Testis (tissue), 3 donors: ENCODE results near the gene MAP7. TPM values are rescaled to one million over a fixed set of nuclear protein-coding genes. Genes with fewer than 3 reads are reported as not detected.
"Not testable (repeated sequence)": the region's sequence is repeated elsewhere in the genome, so short reads cannot be mapped to it uniquely, and the experiment has no call there.

Experiments
- DNase-seq: peaks from one replicate; pipeline ENCODE4 v3.0.0-alpha.2; 2019
- H3K27ac ChIP-seq, 2 donors: fragments of 200-600 bp; sonication (generic); one replicate each; pipeline ENCODE4 v1.5.1; 2019
- H3K27me3 ChIP-seq: fragments of 200-600 bp; sonication (generic); one replicate; pipeline ENCODE4 v1.5.1; 2019
- H3K36me3 ChIP-seq: fragments of 200-600 bp; sonication (generic); one replicate; pipeline ENCODE4 v1.5.1; 2017; ENCODE audit warnings: low read depth; ENCODE audit errors: missing control alignments
- H3K4me1 ChIP-seq: fragments of 200-600 bp; sonication (generic); one replicate; pipeline ENCODE4 v1.5.1; 2019
- H3K4me3 ChIP-seq, 2 donors: fragments of 200-600 bp; sonication (generic); one replicate each; pipeline ENCODE4 v1.5.1; 2017 to 2019
- H3K9me3 ChIP-seq: fragments of 200-600 bp; sonication (generic); one replicate; pipeline ENCODE4 v1.5.1; 2017
- POLR2A ChIP-seq: fragments of 450-650 bp; IDR thresholded peaks from one replicate; pipeline ENCODE4 v1.6.1; 2017; ENCODE audit warnings: antibody characterized with exemption, mild to moderate bottlenecking, moderate library complexity
- WGBS, 2 donors: methylation state at CpG; one replicate each; pipeline ENCODE4 v1.1.5; 2018; 5-methylcytosine and 5-hydroxymethylcytosine counted together
- intact Hi-C: fragments of 100-400 bp; cut with DNase I; formaldehyde crosslinking; loops from one replicate; pipeline ENCODE4 v1.15.1; 2023; ENCODE audit warnings: low total_unique reads
- polyA plus RNA-seq: library from polyadenylated mRNA; stranded (reverse); fragments of 350-450 nt; fragmentation: Illumina TruSeq; extraction: RNeasy Lipid Tissue Mini Kit (QIAGEN cat#74804); gene quantifications from one replicate; pipeline ENCODE4 v1.2.3, GENCODE V29; 2014; ENCODE audit warnings: low read depth, low replicate concordance; ENCODE audit not compliant: insufficient read depth
- total RNA-seq, 2 donors: library from RNA; depleted of rRNA; stranded (reverse); fragments of >200 nt; gene quantifications; one replicate each; pipeline ENCODE4 v1.2.3, GENCODE V29; 2016
- TF ChIP-seq, protein P1 (sequence below), 3 experiments: fragments of 450-650 bp in 2 of 3; fragments of 200-600 bp in 1 of 3; sonication (generic) in 1 of 3; IDR thresholded peaks; one replicate each; pipeline ENCODE4 v1.5.1; 2016 to 2019; ENCODE audit warnings: antibody characterized with exemption in 3 of 3, mild to moderate bottlenecking in 2 of 3, moderate library complexity in 1 of 3

The MAP7 gene
- total and polyA plus RNA-seq, 3 donors from 2014 or later: 38.5 to 61.4 (median 48.7) TPM

DNA sequence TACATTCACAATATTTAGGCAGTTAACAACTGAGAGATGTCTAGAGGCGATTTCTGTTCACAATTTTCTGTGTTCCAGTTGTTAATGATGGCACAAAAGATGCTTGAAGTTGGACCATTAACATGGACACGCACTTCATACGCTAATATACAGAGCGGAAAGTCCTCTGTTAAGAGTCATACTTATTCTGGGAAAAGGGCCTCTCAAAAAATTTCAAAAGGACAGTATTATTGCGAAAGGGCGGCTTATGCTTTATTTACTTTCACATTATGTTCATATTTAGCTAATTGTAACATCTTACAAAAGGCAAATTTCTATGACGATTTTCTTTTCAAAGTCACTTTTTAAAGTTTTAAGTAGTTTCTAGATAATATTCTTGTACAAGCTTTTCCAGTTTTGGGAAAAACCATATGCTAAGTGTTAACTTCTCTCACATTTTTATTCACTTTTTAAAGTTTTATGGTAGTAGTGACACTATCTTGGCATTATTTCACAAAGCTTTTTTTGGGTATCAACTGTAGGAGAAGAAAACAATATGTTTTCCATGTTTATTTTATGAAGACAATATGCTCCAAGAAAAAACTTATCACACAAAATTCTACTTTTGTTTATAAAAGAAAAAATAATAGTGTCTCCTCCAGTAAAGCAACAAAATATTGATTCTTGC lies 62.3 kb downstream of the MAP7 start:
- H3K27me3 ChIP-seq: no peaks in the 10 kb centered on the region
- WGBS, 2 donors: 73 to 77% methylated on average over 7 of the region's 7 CpGs
- intact Hi-C loops: no loop called here
- TF ChIP-seq, protein P1, sequence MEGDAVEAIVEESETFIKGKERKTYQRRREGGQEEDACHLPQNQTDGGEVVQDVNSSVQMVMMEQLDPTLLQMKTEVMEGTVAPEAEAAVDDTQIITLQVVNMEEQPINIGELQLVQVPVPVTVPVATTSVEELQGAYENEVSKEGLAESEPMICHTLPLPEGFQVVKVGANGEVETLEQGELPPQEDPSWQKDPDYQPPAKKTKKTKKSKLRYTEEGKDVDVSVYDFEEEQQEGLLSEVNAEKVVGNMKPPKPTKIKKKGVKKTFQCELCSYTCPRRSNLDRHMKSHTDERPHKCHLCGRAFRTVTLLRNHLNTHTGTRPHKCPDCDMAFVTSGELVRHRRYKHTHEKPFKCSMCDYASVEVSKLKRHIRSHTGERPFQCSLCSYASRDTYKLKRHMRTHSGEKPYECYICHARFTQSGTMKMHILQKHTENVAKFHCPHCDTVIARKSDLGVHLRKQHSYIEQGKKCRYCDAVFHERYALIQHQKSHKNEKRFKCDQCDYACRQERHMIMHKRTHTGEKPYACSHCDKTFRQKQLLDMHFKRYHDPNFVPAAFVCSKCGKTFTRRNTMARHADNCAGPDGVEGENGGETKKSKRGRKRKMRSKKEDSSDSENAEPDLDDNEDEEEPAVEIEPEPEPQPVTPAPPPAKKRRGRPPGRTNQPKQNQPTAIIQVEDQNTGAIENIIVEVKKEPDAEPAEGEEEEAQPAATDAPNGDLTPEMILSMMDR (IDR thresholded peaks at IDR 0.05): no peak
- no peak for TF ChIP-seq POLR2A
- DNase-seq: no peak
- no peaks in the 10 kb centered on the region for H3K36me3 ChIP-seq
- no peak overlapping the region for H3K27ac ChIP-seq
- peaks cover 2% of the 10 kb centered on the region for H3K4me1 ChIP-seq
- no peaks in the 10 kb centered on the region for H3K9me3 ChIP-seq
- H3K4me3 ChIP-seq: no peak overlapping the region

DNA sequence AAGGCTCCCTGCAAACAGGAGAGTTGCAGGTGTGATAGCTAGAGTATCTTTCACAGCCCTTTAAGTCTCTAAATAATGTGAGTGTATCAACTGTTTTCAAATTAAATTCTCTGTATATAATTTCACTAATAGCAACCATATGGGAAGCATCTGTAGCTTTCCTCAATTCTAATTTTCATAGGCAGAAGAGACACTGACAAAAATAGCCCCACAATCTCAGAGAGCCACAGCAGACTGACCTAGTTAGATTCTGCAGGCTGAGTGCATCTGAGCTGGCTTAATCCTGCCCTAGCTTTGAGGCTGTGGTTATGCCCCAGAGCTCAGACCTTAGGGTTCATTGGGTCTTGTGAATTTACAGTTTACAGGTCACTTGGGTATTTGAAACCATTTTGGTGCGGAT lies 63.9 kb downstream of the MAP7 start:
- no peak for DNase-seq

DNA sequence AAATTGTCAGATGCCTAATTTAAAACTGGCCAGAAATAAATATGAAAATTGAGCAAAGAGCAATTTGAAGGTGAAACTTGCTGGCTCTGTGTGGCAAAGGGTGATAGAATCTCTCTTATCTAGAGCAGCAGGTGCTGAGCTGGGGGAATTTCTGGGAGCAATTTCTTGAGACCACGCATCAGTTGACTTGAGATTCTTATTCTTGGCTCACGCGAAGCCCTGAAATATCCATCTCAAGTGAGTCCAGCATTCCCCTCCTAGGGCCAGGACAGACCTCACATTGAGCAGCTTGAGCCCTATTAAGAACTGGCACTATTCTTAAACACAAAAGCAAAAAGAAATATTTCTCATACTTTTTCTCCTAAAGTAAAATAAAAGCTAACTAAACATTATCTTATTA lies 66.3 kb downstream of the MAP7 start:
- Histone ChIP-seq H3K4me3 (no peak overlapping the region), H3K36me3 (no peaks in the 10 kb centered on the region), H3K27ac (no peak overlapping the region), H3K9me3 (no peaks in the 10 kb centered on the region), H3K4me1 (peaks cover 2% of the 10 kb centered on the region), H3K27me3 (no peaks in the 10 kb centered on the region)
- no peak for DNase-seq
- intact Hi-C loops: no loop called here
- TF ChIP-seq POLR2A: no peak
- TF ChIP-seq, protein P1 (IDR thresholded peaks at IDR 0.05): no peak
- WGBS, 2 donors: 37 to 50% methylated on average over 3 of the region's 3 CpGs

More for the DNA sequence above, 63.9 kb downstream of the MAP7 start:
- H3K36me3 ChIP-seq: no peaks in the 10 kb centered on the region
- no peak overlapping the region for H3K4me3 ChIP-seq
- TF ChIP-seq POLR2A: no peak
- TF ChIP-seq, protein P1 (IDR thresholded peaks at IDR 0.05): no peak
- no peak overlapping the region for H3K27ac ChIP-seq
- no peaks in the 10 kb centered on the region for H3K27me3 ChIP-seq
- 64 to 81% methylated on average over 1 of the region's 1 CpG for WGBS, 2 donors
- H3K4me1 ChIP-seq: peaks cover 2% of the 10 kb centered on the region
- intact Hi-C loops: no loop called here
- H3K9me3 ChIP-seq: no peaks in the 10 kb centered on the region

DNA sequence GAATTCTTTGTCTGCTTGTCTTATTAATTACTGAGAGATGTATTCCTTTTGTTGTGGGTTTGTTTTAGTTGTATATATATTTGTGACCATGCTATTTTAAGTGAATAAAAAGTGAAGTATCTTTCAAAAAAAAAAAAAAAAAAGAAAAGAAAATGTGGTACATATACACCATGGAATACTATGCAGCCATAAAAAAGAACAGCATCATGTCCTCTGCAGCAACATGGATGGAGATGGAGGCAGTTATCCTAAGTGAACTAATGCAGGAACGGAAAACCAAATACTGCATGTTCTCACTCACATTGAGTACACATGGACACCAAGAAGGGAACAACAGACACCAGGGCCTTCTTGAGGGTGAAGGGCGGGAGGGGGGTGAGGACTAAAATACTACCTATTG lies 67.2 kb downstream of the MAP7 start:
- H3K27ac ChIP-seq, intact Hi-C loops, H3K4me3 ChIP-seq, H3K9me3 ChIP-seq, H3K36me3 ChIP-seq, H3K27me3 ChIP-seq, H3K4me1 ChIP-seq, DNase-seq: not testable (repeated sequence)
- WGBS, 2 donors: 90 to 94% methylated on average over 2 of the region's 2 CpGs

DNA sequence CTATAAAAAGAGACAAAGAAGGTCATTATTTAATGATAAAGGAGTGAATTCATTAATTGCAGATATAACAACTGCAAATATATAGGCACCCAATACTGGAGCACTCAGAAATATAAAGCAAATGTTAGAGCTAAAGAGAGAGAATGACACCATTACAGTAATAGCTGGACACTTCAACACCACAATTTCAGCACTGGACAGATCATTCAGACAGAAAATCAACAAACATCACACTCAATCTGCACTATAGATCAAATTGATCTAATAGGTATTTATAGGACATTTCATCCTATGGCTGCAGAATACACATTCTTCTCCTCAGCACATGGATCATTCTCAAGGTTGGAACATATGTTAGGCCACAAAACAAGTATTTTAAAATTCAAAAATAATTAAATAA lies 72.7 kb downstream of the MAP7 start:
- no peak for DNase-seq
- H3K36me3 ChIP-seq: no peaks in the 10 kb centered on the region
- intact Hi-C loops: no loop called here
- TF ChIP-seq, protein P1 (IDR thresholded peaks at IDR 0.05): no peak
- TF ChIP-seq POLR2A: no peak
- no peaks in the 10 kb centered on the region for H3K4me1 ChIP-seq
- H3K4me3 ChIP-seq: no peak overlapping the region
- H3K27me3 ChIP-seq: no peaks in the 10 kb centered on the region
- H3K27ac ChIP-seq: no peak overlapping the region
- no peaks in the 10 kb centered on the region for H3K9me3 ChIP-seq
